Measurements from ENCODE around the gene PRXL2C. TPM values are rescaled to one million over a fixed set of nuclear protein-coding genes. Genes with fewer than 3 reads are reported as not detected.

PRXL2C gene
- total and polyA plus RNA-seq, 9 of the 15 experiments (the other 6 are each of a cell fraction or from before 2014, with no cell fraction given), result 3.6 to 15.3 (median 10.6) TPM

- in situ Hi-C loops (cut with MboI), result no loop called here
- 68% methylated on average over 4 of the region's 4 CpGs for WGBS (ENCODE audit: insufficient coverage, low coverage, missing lambda C conversion rate)
- Histone ChIP-seq H3K9me1 (ENCODE audit: control insufficient read depth, insufficient read depth, low read length) (no peaks in the 10 kb centered on the region), H3K27me3 (ENCODE audit: control insufficient read depth in 2 of 2, insufficient read depth in 2 of 2, low read length in 2 of 2) (peaks cover 3 to 11% of the 10 kb centered on the region in 2 experiments; a peak in 2 of 5 replicates), H3K9me3 (replicated peaks; ENCODE audit: control insufficient read depth, insufficient read depth, low read depth, low read length) (no peaks in the 10 kb centered on the region; the same call in 1 of the 2 replicates), H3K9ac (ENCODE audit: insufficient read depth in 1 of 2, low read depth in 2 of 2, low read length in 2 of 2) (no peak overlapping the region), H2AFZ (ENCODE audit: low read depth, low read length) (peak overlapping the region; percentile 60), H3K36me3 (ENCODE audit: control insufficient read depth, insufficient read depth, low read length) (no peaks in the 10 kb centered on the region), H3K4me3 (no peak overlapping the region), H4K20me1 (replicated peaks; ENCODE audit: control insufficient read depth, insufficient read depth, low read length) (peaks cover 5% of the 10 kb centered on the region; the same call in 1 of the 2 replicates), H3K4me2 (ENCODE audit: insufficient read depth, low read length) (no peak overlapping the region), H3K4me1 (replicated peaks in 1 of 2; ENCODE audit: control insufficient read depth in 2 of 2, insufficient read depth in 2 of 2, low read length in 2 of 2) (peaks cover 0 to 18% of the 10 kb centered on the region in 2 experiments; a peak in 3 of 5 replicates), H3K79me2 (ENCODE audit: control insufficient read depth, insufficient read depth, low read length) (no peaks in the 10 kb centered on the region; the same call in 2 of the 3 replicates), H3K27ac (ENCODE audit: extremely low read depth, low read depth, low read length) (no peak overlapping the region)
- POLR2A ChIA-PET, result no interaction called here
- FAIRE-seq (no peak), ATAC-seq (no peak), DNase-seq (ENCODE audit: extremely low read depth in 1 of 4, low spot score in 3 of 4) (peak in 1 of 4 experiments; percentile 22)
- intact Hi-C loops (cut with micrococcal nuclease), result no loop called here
- BruUV-seq (replicated peaks), result no TSS peak
- TF ChIP-seq JUND (IDR thresholded peaks at IDR 0.05; ENCODE audit: borderline replicate concordance, low read depth, low read length) (no peak), JUND (tag; IDR thresholded peaks at IDR 0.05; ENCODE audit: borderline replicate concordance, low read depth, low read length) (no peak), ZC3H8 (IDR thresholded peaks at IDR 0.05) (no peak), ZBTB11 (CRISPR knock-in tag; IDR thresholded peaks at IDR 0.05) (no peak), TCF7L2 (IDR thresholded peaks at IDR 0.05; ENCODE audit: low read depth, low read length) (no peak), CLOCK (CRISPR knock-in tag; IDR thresholded peaks at IDR 0.05; ENCODE audit: borderline replicate concordance) (no peak)
- CTCF ChIA-PET (ENCODE audit: low intra/inter-chr PET ratio), result no interaction called here
Observed at GRCh38 chr9:96621618-96622017, 33.5 kb downstream of the PRXL2C start.
